Posterior vena cava (tissue), 2 donors: ENCODE measurements around the gene PLXND1. TPM values are rescaled to one million over a fixed set of nuclear protein-coding genes. Genes with fewer than 3 reads are reported as not detected.

ENCODE experiments used
- DNase-seq: peaks from one replicate; pipeline ENCODE4 v3.0.0-alpha.2; 2020; ENCODE audit warnings: low spot score
- intact Hi-C, 2 donors: fragments of 100-400 bp; cut with DNase I; formaldehyde crosslinking; loops; one replicate each; pipeline versions ENCODE4 v1.14.1 to v1.14.2; 2022 to 2023
- total RNA-seq, 2 donors: library from RNA; stranded (reverse); fragmentation: NEBNext Ultra II Directional; extraction: Animal tissue kit (Norgen Biotek cat#: 25700); gene quantifications; one replicate each; pipeline ENCODE4 v1.2.1, GENCODE V29; 2021
- donor health status: DM: yes; HTN: yes; CAD: no.
- donor health status: DM: yes; HTN: yes; CAD: no.

Gene PLXND1
- total RNA-seq, 2 donors from 2014 or later: 155 to 241 TPM

GRCh38 chr3:129632977-129633376, 26.5 kb upstream of the PLXND1 start:
- intact Hi-C loops: loop anchor here in 1 of 2 donors (5.0 to 10.0 kb wide), 2 partner anchors 202 to 294 kb away; no protein-coding TSS in a partner anchor
- DNase-seq: no peak

GRCh38 chr3:129632556-129632955, 26.1 kb upstream of the PLXND1 start:
- no peak for DNase-seq
- intact Hi-C loops: loop anchor here in 1 of 2 donors (5.0 to 10.0 kb wide), 2 partner anchors 202 to 295 kb away; no protein-coding TSS in a partner anchor

- intact Hi-C loops: loop anchor here in 1 of 2 donors (5.0 to 10.0 kb wide), 2 partner anchors 203 to 295 kb away; no protein-coding TSS in a partner anchor
- DNase-seq: no peak
Observed at GRCh38 chr3:129632056-129632455, 25.6 kb upstream of the PLXND1 start.

- intact Hi-C loops: loop anchor here in 1 of 2 donors (5.0 kb wide), 1 partner anchor 303 kb away; no protein-coding TSS in a partner anchor
Observed at GRCh38 chr3:129629011-129629410, 22.5 kb upstream of the PLXND1 start.

GRCh38 chr3:129628169-129628522, 21.7 kb upstream of the PLXND1 start:
- peak; percentile 79 for DNase-seq
- intact Hi-C loops: loop anchor here in 1 of 2 donors (5.0 kb wide), 1 partner anchor 304 kb away; no protein-coding TSS in a partner anchor

More at GRCh38 chr3:129629011-129629410, 22.5 kb upstream of the PLXND1 start:
- peak; percentile 72 for DNase-seq

GRCh38 chr3:129627350-129628168, 21.1 kb upstream of the PLXND1 start:
- peak; percentile 90 for DNase-seq
- intact Hi-C loops: loop anchor here in 1 of 2 donors (5.0 kb wide), 1 partner anchor 305 kb away; no protein-coding TSS in a partner anchor

- intact Hi-C loops: loop anchor here in 1 of 2 donors (5.0 kb wide), 1 partner anchor 305 kb away; no protein-coding TSS in a partner anchor
- peak; percentile 98 for DNase-seq
Observed at GRCh38 chr3:129626744-129627349, 20.4 kb upstream of the PLXND1 start.

- intact Hi-C loops: loop anchor here (2.0 to 5.0 kb wide), 2 partner anchors 70 to 307 kb away; no protein-coding TSS in a partner anchor
- DNase-seq: peak; percentile 66
Observed at GRCh38 chr3:129625072-129625874, 18.8 kb upstream of the PLXND1 start.

- intact Hi-C loops: loop anchor here (2.0 to 5.0 kb wide), 2 partner anchors 70 to 308 kb away; no protein-coding TSS in a partner anchor
- DNase-seq: peak; percentile 76
Observed at GRCh38 chr3:129624347-129625071, 18.0 kb upstream of the PLXND1 start.

GRCh38 chr3:129623447-129624118, 17.1 kb upstream of the PLXND1 start:
- intact Hi-C loops: loop anchor here in 1 of 2 donors (2.0 kb wide), 1 partner anchor 71 kb away; no protein-coding TSS in a partner anchor
- peak; percentile 91 for DNase-seq

GRCh38 chr3:129622933-129623332, 16.5 kb upstream of the PLXND1 start:
- peak; percentile 70 for DNase-seq

GRCh38 chr3:129622226-129622874, 15.9 kb upstream of the PLXND1 start:
- intact Hi-C loops: no loop called here

More at GRCh38 chr3:129622933-129623332, 16.5 kb upstream of the PLXND1 start:
- intact Hi-C loops: no loop called here

GRCh38 chr3:129621626-129622225, 15.2 kb upstream of the PLXND1 start:
- peak; percentile 74 for DNase-seq
- intact Hi-C loops: no loop called here

More at GRCh38 chr3:129622226-129622874, 15.9 kb upstream of the PLXND1 start:
- no peak for DNase-seq

- intact Hi-C loops: no loop called here
Observed at GRCh38 chr3:129620828-129621559, 14.5 kb upstream of the PLXND1 start.

GRCh38 chr3:129619726-129620162, 13.3 kb upstream of the PLXND1 start:
- intact Hi-C loops: no loop called here
- DNase-seq: peak; percentile 67

More at GRCh38 chr3:129620828-129621559, 14.5 kb upstream of the PLXND1 start:
- peak; percentile 75 for DNase-seq
